Measurements from ENCODE around the gene TMEM134.
"Not testable (repeated sequence)": the region's sequence is repeated elsewhere in the genome, so short reads cannot be mapped to it uniquely, and the experiment has no call there.

The TMEM134 gene

DNA sequence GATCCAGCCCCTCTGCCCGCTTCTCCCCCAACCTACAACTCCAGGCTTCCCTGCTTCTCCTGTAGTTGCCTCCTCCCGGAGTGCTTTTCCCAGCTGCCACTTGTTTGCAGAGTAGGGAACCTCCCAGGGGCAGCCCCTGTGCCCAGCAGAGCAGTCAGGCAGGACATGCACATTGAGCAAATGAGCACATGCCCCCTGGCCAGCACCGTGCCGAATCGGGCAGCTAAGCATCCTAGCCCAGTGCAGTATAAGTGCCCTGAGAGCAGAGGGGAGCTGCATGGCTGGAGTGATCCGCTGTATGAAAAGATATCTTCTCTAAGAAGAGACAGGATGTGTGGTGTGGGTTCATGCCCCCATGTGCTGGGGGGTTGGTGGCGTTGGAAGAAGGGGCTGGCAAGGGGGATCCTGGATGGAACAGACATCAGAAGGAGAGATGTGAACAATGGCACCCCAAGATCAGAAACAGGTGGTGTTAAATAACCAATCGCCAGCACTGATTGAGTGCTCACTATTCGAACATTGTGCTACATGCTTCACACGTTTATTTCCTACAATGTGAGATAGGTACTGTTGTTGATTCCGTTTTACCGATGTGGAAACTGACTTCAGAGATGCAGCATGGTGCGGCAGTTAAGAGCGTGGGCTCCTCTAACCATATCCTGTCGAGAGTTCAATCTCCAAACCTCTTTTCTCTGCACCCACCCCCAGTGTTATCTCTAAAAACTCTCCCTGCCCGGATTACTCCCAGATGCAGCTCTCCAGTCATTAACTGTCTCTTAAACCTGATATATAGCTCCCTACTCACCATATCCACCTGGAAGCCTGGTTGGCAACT lies 15.0 kb upstream of the TMEM134 start:
- DNase-seq: no peak

DNA sequence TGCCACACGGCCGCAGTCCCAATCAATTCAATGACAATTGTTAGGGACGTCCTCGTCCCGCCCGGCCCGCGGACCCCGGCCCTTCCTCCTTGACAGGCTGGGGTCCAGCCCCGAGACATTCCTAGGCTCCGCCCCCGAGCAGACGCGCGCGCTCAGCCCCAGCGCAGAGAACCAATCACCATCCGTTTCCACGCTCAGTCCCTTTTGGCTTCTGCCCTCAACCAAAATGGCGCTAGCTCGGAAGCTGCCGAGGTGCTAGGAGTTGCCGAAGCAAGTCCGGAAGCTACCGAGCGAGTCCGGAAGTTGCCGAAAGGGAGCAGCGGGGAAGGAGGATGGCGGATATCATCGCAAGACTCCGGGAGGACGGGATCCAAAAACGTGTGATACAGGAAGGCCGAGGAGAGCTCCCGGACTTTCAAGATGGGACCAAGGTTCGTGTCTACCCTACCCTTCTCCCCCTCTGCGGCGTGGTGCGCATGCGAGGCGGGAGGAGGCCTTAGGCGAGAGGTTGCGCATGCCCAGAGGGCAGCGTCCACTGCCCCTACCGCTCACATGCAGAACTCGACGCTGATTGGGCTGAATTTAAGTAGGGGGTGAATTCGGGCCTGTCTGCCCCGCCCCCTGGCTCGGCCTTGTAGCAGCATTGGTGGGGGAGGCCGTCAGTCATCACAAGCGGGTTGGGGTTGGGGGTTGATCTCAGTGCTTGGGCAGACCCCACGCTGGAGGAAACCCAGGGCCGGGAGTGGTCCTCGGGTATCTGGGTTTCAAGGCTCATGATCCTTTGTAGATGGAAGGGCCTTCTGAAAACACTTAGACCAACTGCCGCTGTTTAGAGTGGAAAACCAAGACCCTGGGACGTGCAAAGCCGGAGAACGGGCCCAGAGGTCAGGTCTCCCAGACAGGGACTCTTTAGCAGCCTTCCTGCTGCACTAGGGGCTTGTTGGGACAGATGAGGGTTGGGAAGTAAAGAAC lies 14.1 kb upstream of the TMEM134 start, which contains the start of gene AIP:
Gene AIP, plus strand, starts transcription at position 200 of the 972 bp plus-strand sequence. Its CDS starts 133 bp downstream, at position 333.
- DNase-seq: peak; percentile 97

DNA sequence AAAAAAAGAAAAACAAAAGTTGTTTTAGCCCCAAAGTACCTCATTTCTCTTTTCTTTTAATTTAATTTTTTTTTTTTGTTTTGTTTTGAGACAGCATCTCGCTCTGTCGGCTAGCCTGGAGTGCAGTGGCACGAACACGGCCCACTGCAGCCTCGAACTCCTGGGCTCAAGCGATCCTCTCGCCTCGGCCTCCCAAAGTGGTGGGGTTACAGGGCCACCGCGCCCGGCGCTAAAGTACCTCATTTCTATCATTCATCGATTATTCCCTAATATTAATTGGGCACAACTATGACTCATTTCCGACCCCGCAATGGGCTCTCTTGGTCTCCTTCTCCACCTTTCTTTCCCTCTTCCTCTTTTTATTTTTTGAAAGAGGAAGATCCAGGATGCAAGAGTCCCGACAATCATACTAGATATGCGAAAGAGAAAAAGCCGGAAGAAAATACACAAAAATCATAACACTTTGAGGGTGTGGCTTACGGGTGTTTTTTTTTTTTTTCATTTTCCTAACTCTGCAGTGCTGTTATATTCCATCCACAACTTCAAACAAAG lies 13.3 kb upstream of the TMEM134 start:
- no peak for DNase-seq

DNA sequence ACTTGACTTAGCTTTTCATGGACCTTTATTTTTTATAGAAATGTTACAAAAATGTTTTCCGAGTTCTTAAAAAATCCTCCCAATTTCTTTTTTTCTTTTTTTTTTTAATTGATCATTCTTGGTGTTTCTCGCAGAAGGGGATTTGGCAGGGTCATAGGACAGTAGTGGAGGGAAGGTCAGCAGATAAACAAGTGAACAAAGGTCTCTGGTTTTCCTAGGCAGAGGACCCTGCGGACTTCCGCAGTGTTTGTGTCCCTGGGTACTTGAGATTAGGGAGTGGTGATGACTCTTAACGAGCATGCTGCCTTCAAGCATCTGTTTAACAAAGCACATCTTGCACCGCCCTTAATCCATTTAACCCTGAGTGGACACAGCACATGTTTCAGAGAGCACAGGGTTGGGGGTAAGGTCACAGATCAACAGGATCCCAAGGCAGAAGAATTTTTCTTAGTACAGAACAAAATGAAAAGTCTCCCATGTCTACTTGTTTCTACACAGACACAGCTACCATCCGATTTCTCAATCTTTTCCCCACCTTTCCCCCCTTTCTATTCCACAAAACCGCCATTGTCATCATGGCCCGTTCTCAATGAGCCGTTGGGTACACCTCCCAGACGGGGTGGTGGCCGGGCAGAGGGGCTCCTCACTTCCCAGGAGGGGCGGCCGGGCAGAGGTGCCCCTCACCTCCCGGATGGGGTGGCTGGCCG lies 8.4 kb upstream of the TMEM134 start:
- not testable (repeated sequence) for DNase-seq

DNA sequence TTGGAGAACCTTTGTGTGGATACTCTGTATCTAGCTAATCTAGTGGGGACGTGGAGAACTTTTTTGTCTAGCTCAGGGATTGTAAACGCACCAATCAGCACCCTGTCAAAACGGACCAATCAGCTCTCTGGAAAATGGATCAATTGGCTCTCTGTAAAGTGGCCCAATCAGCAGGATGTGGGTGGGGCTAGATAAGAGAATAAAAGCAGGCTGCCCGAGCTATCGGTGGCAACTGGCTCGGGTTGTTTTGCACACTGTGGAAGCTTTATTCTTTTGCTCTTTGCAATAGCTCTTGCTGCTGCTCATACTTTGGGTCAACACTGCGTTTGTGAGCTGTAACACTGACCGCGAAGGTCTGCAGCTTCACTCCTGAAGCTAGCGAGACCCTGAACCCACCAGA lies 7.6 kb upstream of the TMEM134 start:
- DNase-seq: not testable (repeated sequence)

DNA sequence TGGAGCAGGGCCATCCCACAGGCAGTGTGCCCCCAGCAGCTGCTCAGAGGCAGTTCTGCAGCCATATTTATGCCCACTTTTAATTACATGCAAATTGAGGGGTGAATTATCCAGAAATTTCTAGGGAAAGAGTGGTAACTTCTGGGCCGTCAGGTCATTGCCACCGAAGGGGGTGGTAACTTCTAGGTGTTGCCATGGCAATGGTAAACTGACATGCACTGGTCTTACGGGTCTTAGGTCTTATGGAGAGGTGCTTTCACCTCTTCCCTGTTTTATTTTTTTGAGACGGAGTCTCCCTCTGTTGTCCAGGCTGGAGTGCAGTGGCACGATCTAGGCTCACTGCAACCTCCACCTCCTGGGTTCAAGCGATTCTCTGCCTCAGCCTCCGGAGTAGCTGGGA lies 3.8 kb upstream of the TMEM134 start:
- DNase-seq: no peak

DNA sequence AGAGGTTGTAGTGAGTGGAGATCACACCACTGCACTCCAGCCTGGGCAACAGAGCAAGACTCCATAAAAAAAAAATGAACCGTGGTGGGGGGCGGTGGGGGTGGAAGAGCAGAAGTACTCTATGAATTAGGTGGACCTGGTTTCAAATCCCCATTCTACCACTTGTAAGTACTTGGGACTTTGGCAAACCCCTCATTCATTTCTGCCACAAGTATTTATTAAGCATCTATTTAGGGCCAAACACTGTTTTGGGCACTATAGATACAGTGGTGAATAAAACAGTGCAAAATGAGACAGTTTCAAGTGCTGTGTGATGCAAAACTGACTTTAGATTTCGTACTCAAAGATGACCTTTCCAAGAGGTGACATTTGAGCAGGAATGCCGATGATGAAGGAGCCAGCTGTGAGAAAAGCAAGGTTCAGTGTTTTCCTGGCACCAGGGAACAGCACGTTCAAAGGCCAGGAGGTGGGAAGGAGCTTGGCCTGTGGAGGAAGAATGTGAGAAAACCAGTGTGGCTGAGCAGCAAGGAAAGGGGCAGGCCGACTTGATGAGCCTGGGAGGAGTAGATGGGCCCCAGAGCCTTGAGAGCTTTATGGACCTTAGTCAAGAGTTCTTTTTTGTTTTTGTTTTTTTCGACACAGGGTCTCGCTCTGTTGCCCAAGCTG lies 1.4 kb upstream of the TMEM134 start:
- no peak for DNase-seq

DNA sequence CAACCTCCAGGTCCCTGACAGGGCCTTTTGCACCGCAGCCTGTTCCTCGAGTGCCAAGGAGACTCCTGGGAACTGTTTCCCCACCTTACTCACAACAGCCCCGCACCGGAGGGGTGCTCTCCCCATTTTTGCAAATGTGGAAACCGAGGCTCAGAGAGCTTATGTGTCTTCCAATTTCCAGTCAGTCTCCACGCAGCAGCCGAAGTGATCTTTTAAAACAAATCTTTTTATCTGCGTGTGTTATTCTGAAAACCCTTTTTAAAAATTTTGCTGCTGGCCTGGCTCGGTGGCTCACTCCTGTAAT lies 409 bp upstream of the TMEM134 start:
- no peak for DNase-seq

DNA sequence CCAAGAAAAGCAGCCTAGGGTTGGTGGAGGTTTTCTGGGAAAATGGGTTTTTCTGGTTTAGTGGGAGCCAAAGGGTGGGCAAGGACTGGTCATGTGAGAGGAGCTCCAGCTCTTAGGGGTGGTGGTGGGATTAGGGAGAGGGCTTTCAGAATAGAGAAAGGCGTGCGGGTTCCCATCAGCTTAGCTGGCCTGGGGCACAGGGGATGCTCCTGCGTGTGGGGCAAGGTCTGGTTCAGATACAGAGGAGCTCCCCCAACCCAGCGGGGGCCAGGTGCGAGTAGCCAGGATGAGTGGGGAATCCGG lies 644 bp downstream of the TMEM134 start:
- DNase-seq: no peak

DNA sequence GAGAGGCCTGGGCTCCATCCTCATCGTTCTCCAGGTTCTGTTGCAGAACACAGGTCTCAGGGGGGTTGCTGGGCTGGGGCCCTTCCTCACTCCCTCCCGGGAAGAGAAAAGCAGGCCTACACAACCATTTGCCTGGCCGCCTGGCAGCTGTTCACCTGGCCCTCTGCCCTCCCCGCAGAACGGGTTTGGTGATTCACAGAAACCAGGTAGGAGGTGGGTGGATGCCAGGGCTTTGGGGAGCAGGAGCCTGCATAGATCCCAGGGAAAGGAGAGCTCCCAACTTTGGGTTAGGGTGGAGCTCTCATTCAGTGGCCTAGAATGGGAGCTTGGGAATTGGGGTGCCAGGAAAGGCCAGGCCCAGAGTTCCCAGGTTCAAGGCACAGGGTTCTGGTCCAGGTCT lies 995 bp downstream of the TMEM134 start:
- no peak for DNase-seq

DNA sequence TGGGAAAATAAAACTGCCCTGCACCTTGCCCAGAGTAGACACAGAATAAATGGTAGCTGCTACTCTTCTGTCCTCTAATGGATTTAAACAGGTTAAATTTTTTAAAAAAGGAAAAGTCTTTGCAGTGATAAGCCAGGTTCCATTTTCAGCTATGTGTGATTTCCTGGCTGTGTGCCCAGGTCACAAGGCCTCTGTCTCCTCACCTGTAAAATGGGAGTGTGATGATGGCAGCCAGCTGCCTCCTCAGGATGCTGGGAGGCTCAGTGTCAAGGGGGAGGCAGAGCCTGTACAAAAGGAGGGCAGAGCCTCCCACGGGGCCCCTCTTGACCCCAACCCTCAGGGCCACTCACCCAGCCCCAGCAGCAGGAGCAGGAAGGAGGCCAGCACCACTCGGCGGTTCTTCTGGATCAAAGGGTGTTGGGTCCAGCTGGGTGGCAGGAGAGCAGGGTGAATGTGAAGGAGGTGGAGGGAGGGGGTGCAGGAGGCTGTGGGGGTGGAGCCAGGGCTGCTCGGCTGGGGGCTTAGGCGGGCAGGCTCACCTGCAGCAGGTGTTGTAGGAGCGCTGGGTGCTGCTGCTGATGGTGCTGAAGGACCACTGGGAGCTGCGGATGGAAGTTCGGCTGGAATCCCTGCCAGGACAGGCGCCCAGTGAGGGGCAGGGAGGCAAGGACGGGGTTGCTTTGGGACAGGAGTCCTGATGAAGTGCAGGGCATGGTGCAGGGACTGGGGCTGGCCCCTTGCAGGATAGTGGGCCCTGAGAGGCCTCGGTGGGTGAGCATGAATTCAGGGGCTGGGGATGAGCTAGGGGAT lies 1.9 kb downstream of the TMEM134 start:
- no peak for DNase-seq

DNA sequence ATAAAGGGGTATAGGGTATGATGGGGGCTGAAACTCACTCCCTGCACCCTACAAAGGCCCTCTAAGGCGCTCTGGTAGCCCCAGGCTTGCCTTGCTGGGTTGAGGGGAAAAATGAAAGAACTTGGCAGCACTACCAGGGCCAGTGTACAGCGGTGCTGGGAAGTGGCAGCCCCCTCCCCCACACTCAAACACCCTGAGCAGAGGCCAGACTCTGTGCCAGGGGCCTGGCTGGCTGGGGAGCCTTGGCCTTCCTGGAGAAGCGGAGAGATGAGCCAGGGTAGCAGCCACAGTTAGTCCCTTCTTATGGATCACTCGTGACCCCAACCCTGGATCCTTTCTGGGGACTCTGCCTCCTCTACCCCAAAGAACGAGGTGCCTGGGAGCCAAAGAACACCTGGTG lies 2.7 kb downstream of the TMEM134 start:
- DNase-seq: no peak

DNA sequence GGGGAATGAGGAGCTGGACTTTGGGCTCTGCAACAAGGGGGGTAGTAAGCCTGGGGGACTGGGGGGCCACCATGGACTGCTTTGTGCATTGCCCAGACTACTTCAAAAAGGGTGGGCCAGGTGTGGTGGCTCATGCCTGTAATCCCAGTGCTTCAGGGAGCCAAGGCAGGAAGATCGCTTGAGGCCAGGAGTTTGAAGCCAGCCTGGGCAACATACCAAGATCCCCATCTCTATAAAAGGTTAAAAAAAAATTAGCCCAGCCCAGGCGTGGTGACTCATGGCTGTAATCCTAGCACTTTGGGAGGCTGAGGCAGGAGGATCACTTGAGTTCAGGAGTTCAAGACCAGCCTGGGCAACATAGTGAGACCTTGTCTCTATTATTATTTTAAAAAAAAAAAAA lies 3.5 kb downstream of the TMEM134 start:
- DNase-seq: not testable (repeated sequence)

DNA sequence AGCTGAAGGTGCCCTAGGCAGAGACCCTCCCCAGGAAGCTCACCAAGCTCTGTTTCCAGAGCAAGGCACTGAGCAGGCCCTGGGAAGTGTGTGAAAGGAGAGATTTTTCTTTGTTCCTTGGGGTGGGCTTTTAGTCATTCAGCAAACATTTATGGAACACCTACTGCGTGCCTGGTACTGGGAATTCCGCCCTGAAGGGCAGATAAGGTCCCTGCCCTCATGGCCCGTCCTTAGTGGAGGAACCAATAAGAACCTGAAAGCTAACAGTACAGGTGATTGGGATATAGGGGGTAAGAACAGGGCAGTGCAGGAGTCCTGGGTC lies 3.9 kb downstream of the TMEM134 start:
- no peak for DNase-seq

DNA sequence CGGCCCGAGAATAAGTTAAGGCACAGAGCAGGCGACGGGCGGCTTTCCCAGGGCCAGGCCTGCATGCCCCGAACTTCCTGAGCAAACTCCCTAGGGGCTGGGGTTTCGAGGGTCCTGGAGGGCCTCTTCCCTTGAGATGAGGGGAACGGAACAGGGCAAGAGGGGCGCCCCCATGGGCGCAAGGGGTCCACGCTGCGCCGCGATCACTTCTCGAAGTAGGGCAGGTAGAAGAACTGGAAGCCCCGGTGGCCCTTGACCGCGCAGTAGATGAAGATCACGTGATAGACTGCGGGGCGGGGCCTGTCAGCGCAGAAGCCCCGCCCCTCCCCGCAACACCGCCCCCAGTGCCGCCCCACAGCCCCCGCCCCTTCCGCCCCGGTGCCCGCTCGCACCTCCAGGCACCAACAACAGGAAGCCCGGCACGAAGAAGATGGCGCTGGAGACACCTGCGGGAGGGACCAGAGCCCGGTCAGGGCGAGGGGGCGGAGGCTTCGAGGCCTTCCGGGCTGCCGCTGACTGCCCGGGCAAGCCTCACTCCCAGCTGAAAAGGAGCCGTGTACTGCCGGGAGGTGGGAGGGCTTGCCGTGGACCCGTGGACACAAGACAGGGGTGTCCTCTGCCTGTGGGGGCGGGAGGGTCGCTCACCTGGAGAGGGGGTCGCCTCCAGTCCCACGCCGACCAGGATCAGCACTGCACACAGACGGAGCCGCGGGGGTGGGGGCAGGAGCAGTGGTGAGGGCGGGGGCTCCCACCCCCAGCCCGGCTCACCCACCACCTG lies 4.5 kb downstream of the TMEM134 start:
- DNase-seq: no peak

DNA sequence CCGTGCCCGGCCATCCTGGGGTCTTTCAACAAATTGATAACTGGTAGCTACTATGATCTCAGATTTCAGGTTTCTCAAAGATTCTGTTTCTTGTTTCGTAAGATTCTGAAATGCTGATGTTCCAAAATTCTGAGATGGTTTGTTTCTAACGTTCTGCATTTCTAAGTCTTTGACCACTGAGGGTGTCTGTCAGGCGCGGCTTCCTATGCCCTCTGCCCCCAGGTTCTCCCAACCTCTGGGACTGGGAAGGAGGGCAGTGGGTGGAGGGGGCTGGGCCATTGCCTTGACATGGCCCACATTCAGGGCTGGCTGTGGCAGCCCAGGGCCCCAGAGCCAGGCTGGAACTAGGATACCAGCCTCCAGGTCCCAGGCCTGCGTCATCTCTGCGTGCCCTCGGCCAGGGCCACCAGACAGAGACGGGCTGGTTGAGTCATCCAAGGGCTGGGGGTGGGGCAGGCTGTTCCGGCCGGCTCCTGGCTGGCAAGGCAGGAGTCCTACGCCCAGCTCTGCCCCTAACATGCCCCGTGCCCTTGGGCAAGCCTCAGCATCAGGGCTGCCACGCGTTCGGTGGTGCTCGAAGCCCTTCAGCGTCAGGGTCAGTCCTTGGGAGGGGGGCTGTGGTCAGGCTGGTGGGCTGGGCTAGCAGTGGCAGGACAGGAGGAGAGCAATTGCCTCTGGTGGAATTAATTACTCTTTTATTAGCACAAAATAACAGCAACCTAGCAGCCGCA lies 5.2 kb downstream of the TMEM134 start:
- DNase-seq: no peak

DNA sequence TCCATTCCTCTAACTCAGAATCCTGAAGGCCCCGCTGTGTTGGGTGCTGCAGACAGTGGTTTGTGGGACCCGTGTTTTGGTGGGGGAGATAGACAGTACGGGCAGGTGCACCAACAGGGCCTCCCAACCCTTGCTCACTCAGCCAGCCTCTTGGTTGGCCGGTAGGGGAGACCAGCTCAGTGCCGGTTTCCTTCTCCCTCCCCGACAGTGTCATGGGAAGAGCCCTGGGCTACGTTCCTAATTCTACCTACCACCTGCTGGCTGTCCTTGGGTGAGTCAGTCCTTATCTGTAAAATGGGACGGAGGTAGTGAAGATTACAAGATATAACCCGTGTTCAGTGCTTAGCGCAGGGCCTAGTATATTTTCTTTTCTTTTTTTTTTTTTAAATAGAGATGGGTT lies 5.9 kb downstream of the TMEM134 start:
- DNase-seq: no peak

DNA sequence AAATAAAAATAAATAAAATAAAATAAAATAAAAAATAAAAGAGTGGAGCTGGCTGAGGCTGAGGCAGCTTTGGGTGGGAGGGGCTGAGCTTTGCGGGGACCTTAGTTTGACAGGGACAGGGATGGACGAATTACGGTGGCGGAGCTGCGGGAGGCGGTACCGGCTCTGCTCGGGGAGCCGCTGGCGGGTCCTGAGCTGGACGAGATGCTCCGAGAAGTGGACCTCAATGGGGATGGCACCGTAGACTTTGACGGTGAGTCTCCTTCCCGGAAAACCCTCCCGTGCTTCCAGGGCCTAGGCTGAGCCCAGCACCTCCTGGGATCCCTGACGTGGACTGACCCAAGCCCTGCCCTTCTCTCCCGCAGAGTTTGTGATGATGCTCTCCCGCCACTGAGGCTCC lies 10.8 kb downstream of the TMEM134 start:
- DNase-seq: no peak

DNA sequence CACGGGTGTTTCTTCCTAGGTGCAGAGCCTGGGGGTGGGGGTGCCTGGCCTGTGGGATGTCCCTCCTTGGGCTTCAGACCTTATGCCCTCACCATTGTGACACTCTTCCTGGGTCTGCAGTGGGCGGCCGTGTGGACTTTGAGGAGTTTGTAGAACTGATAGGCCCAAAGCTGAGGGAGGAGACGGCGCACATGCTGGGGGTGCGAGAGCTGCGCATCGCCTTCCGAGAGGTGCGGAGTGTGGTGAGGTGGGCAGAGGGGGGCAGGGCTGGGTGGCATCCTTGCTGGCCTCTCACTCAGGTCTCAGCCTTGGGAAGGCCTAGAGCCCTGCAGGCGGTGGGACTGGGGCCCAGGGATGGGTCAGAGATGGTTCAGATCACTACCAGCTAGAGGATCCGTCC lies 11.6 kb downstream of the TMEM134 start:
- DNase-seq: no peak

DNA sequence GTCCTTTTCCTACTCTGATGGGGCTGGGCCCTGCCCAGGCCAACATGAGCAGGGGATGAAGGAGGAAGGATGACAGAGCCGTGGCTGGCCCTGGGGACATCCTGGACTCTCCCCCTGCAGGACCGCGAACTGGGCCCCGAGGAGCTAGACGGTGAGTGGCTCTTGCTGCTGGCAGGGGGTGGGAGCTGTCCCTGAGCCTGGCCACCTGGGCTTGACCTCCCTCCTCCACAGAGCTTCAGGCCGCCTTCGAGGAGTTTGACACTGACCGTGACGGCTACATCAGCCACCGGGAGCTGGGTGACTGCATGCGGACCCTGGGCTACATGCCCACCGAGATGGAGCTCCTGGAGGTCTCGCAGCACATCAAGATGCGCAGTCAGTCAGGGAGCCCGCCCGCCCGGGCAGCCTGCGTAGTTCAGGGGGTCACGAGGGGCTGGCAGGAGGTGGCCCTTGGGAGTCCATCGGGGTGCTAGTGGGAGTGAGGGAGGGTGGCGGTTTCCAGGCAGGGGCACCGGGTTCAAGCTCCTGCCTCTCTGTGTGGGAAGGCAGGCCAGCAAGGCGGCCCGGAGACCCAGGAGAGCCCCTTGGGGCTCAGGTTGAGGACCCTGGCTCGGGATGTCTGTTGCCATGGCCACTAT lies 12.9 kb downstream of the TMEM134 start:
- DNase-seq: no peak

All from NCI-H446 treated with DMSO at 0.1 percent for 48 hours (cell line).